Motor neuron (in vitro differentiated cells): Measurements from ENCODE around the gene HLA-E. TPM values are rescaled to one million over a fixed set of nuclear protein-coding genes. Genes with fewer than 3 reads are reported as not detected.
"Not testable (repeated sequence)": the region's sequence is repeated elsewhere in the genome, so short reads cannot be mapped to it uniquely, and the experiment has no call there.

Experiments
- ATAC-seq, 8 experiments: fragments of 200-7000 bp; cut with Tn5 transposase; replicated peaks in 6 of 8; 2 replicates each; pipeline ENCODE4 v1.8.0; 2021; ENCODE audit warnings: mild to moderate bottlenecking in 8 of 8, moderate library complexity in 8 of 8
- H3K27ac ChIP-seq, 2 donors: fragments of 250-450 bp; sonication (Bioruptor Pico); 2 replicates each; pipeline ENCODE4 v1.9.0; 2021; ENCODE audit warnings: antibody characterized with exemption in 2 of 2, mild to moderate bottlenecking in 2 of 2, moderate library complexity in 1 of 2
- H3K4me1 ChIP-seq, 2 donors: fragments of 250-450 bp; sonication (Bioruptor Pico); replicated peaks in 1 of 2; 2 replicates each; pipeline ENCODE4 v1.6.1; 2021; ENCODE audit warnings: antibody characterized with exemption in 2 of 2, mild to moderate bottlenecking in 2 of 2, moderate library complexity in 1 of 2
- H3K4me3 ChIP-seq, 5 donors: fragments of 250-450 bp; sonication (Bioruptor Pico); 2 replicates each; pipeline ENCODE4 v1.9.0; 2021; ENCODE audit warnings: antibody characterized with exemption in 5 of 5, mild to moderate bottlenecking in 5 of 5, moderate library complexity in 4 of 5
- WGBS, 10 experiments: fragments of 450-650 bp; shearing (Covaris generic); methylation state at CpG; one replicate each; pipeline ENCODE4 v1.0.0; 2022; 5-methylcytosine and 5-hydroxymethylcytosine counted together
- in situ Hi-C, 9 experiments: fragments of 400-800 bp; cut with MboI; loops; one replicate each; pipeline ENCODE4 v1.15.0; 2021; ENCODE audit warnings: low sequenced_read_pairs in 9 of 9, low pct_unique_long_range_greater_than_20kb in 2 of 9; ENCODE audit not compliant: unreplicated experiment in 9 of 9
- total RNA-seq, 8 experiments: library from RNA; unstranded; fragments of 300-600 nt; gene quantifications; 2 replicates each; pipeline versions ENCODE4 v1.2.3 to v1.2.4, GENCODE V29; 2022

HLA-E gene
- total RNA-seq, 8 experiments from 2014 or later: 1.5 to 221 (median 44.6) TPM

- H3K4me1 ChIP-seq, H3K27ac ChIP-seq, ATAC-seq, in situ Hi-C loops, H3K4me3 ChIP-seq: not testable (repeated sequence)
- 80 to 90% (median 83%) methylated on average over 1 to 2 of the region's 21 CpGs; no CpG with 5 or more reads in 7 of the 10 experiments for WGBS, 10 experiments
Measured at GRCh38 chr6:30517767-30518504, 28.6 kb downstream of the HLA-E start.

DNA sequence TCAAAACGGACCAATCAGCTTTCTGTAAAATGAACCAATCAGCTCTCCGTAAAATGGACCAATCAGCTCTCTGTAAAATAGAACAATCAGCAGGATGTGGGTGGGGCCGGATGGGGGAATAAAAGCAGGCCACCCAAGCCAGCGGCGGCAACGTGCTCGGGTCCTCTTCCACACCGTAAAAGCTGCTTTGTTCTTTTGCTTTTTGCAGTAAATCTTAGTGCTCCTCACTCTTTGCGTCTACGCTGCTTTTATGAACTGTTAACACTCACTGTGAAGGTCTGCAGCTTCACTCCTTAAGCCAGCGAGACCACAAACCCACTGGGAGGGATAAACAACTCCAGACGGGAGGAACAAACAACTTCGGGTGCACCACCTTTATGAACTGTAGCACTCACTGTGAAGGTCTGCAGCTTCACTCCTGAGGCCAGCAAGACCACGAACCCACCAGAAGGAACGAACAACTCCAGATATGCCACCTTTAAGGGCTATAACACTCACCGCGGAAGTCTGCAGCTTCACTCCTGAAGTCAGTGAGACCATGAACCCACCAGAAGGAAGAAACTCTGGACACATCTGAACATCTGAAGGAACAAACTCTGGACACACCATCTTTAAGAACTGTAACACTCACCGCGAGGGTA lies 29.3 kb downstream of the HLA-E start:
- ATAC-seq, H3K4me1 ChIP-seq, H3K27ac ChIP-seq, in situ Hi-C loops, H3K4me3 ChIP-seq: not testable (repeated sequence)
- WGBS, 10 experiments: 65 to 100% (median 81%) methylated on average over 1 to 13 of the region's 19 CpGs; no CpG with 5 or more reads in 2 of the 10 experiments

GRCh38 chr6:30520522-30520921 lies 31.2 kb downstream of the HLA-E start:
- in situ Hi-C loops: no loop called here
- WGBS, 10 experiments: 56 to 100% (median 74%) methylated on average over 1 to 6 of the region's 6 CpGs; no CpG with 5 or more reads in 3 of the 10 experiments
- no peak for ATAC-seq
- H3K4me3 ChIP-seq: no peak overlapping the region
- H3K4me1 ChIP-seq: no peaks in the 10 kb centered on the region
- no peak overlapping the region for H3K27ac ChIP-seq

DNA sequence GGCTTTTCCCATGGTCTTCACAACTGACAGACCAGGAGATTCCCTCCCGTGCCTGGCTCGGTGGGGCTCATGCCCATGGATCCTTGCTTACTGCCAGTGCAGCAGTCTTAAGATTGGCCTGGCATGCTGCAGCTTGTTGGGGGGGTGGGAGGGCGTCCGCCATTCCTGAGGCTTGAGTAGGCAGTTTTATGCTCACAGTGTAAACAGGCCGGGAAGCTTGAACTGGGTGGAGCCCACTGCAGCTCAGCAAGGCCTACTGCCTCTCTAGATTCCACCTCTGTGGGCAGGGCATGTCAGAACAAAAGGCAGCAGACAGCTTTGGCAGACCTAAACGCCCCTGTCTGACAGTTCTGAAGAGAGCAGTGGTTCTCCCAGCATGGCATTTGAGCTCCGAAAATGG lies 31.8 kb downstream of the HLA-E start:
- H3K4me1 ChIP-seq, H3K27ac ChIP-seq, in situ Hi-C loops, H3K4me3 ChIP-seq: not testable (repeated sequence)
- ATAC-seq: peak in 1 of 8 experiments; percentile 43
- WGBS, 10 experiments: 60 to 100% methylated on average over 1 of the region's 7 CpGs; no CpG with 5 or more reads in 8 of the 10 experiments

GRCh38 chr6:30521952-30522351 lies 32.6 kb downstream of the HLA-E start:
- in situ Hi-C loops, H3K27ac ChIP-seq, H3K4me3 ChIP-seq, H3K4me1 ChIP-seq, ATAC-seq: not testable (repeated sequence)
- 24 to 75% (median 67%) methylated on average over 2 to 5 of the region's 5 CpGs for WGBS, 10 experiments

DNA sequence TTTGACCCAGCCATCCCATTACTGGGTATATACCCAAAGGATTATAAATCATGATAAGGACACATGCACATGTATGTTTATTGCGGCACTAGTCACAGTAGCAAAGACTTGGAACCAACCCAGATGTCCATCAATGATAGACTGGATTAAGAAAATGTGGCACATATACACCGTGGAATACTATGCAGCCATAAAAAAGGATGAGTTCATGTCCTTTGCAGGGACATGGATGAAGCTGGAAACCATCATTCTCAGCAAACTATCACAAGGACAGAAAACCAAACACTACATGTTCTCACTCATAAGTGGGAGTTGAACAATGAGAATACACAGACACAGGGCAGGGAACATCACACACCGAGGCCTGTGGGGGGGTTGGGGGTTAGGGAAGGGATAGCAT lies 37.1 kb downstream of the HLA-E start:
- in situ Hi-C loops: loop anchor here in 1 of 9 experiments (25.0 kb wide), 1 partner anchor 561 kb away; no protein-coding TSS in a partner anchor
- H3K27ac ChIP-seq, H3K4me1 ChIP-seq, H3K4me3 ChIP-seq, ATAC-seq: not testable (repeated sequence)
- WGBS, 10 experiments: 80 to 100% methylated on average over 1 of the region's 3 CpGs; no CpG with 5 or more reads in 8 of the 10 experiments

DNA sequence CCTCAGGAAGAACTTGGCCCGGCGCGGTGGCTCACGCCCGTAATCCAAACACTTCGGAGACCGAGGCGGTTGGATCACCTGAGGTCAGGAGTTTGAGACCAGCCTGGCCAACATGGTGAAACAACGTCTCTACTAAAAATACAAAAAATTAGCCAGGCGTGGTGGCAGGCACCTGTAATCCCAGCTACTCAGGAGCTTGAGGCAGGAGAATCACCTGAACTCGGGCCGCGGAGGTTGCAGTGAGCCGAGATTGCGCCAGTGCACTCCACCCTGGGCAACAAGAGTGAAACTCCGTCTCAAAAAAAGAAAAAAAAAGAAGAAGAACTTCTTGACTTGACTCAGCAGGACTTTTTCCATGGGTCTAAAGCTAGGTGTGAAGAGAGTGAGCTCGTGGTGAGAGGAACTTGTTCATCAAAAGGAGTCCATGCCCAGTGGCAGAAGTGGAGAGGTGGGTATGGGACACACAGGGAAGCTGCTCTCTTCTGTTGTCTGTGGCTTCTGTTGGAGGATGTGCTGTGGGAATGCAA lies 40.1 kb downstream of the HLA-E start:
- 0 to 98% (median 79%) methylated on average over 1 to 14 of the region's 17 CpGs; no CpG with 5 or more reads in 2 of the 10 experiments for WGBS, 10 experiments
- ATAC-seq: not testable (repeated sequence)

DNA sequence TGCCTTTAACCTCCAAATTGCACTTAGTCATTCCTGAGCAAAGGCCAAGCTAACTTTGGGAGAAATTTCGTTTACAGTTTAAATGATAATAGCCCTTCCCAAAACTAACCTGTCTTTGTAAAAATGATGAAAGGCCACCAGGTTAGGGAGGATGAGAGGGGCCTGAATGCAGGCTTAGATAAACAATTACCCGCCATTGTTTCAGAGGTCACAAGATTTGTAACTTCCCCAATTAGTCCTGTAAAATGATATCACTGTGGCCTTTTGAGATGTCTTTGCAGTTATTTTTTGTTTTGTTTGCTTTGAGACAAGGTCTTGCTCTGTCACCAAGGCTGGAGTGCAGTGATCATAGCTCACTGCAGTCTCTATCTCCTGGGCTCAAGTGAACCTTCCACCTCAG lies 40.7 kb downstream of the HLA-E start:
- WGBS, 10 experiments: 40 to 77% (median 59%) methylated on average over 1 to 2 of the region's 2 CpGs

More for the DNA sequence above, 40.1 kb downstream of the HLA-E start:
- not testable (repeated sequence) for H3K4me3 ChIP-seq, H3K4me1 ChIP-seq, H3K27ac ChIP-seq
- in situ Hi-C loops: loop anchor here in 1 of 9 experiments (25.0 kb wide), 1 partner anchor 558 kb away; no protein-coding TSS in a partner anchor

DNA sequence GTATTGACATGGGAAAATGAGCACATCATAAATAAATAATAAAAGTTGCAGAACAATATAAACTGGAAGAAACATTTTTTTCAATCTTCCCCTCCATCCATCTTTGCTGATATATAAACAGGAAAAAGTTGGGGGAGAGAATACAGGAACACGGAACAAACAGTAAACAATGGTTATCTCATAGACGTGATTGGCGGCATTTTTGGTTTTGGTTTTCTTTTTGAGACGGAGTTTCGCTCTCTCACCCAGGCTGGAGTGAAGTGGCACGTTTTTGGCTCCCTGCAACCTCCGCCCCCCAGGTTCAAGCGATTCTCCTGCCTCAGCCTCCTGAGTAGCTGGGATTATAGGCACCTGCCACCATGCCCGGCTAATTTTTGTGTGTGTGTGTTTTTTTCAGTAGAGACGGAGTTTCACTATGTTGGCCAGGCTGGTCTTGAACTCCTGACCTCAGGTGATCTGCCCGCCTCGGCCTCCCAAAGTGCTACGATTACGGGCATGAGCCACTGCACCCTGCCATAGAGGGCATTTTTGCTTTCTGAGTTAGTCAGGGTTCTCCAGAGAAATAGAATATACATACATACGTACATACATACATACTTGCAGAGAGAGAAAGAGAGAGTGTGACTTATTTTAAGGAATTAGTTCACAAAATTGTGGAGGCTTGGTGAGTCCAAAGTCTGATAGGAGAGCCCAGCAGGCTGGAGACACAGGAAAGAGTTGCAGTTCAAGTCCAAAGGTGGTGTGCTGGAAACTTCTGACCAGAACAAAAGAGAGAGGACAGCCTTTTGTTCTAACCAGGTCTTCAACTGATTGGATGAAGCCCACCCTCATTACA lies 44.4 kb downstream of the HLA-E start:
- no peaks in the 10 kb centered on the region for H3K4me1 ChIP-seq
- no peak overlapping the region for H3K4me3 ChIP-seq
- in situ Hi-C loops: loop anchor here in 3 of 9 experiments (10.0 to 25.0 kb wide), 2 partner anchors 49 to 554 kb away; partner anchors contain the start of gene HLA-E (in 2 of the 3)
- 63 to 100% (median 82%) methylated on average over 1 to 12 of the region's 15 CpGs for WGBS, 10 experiments
- H3K27ac ChIP-seq: no peak overlapping the region
- ATAC-seq: no peak

More for the DNA sequence above, 40.7 kb downstream of the HLA-E start:
- in situ Hi-C loops: loop anchor here in 3 of 9 experiments (10.0 to 25.0 kb wide), 2 partner anchors 45 to 557 kb away; partner anchors contain the start of gene HLA-E (in 2 of the 3)
- Histone ChIP-seq H3K4me3 (no peak overlapping the region), H3K27ac (no peak overlapping the region), H3K4me1 (no peaks in the 10 kb centered on the region)
- ATAC-seq: no peak

DNA sequence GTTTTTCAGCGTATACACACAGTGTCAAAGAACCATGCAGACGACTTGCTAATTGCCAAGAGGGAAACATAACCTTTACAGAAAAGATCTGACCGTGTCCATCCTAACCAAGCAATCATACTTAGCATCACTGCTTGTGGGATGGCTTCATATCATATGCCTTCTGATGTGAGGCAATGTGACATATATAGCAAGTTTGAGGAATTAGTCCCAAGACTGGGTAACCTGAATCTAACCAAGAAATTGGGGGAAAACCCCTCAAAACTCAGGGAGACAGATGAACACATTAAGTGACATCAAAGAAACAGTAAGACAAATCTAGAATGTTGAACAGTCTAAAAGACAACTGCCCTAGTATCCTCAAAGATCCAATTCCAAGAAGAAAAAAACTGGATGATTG lies 48.6 kb downstream of the HLA-E start:
- ATAC-seq: no peak
- H3K4me3 ChIP-seq: no peak overlapping the region
- WGBS, 10 experiments: 29 to 83% (median 62%) methylated on average over 1 to 3 of the region's 3 CpGs; no CpG with 5 or more reads in 4 of the 10 experiments
- in situ Hi-C loops: loop anchor here in 3 of 9 experiments (10.0 to 25.0 kb wide), 2 partner anchors 53 to 549 kb away; partner anchors contain the start of gene HLA-E (in 2 of the 3)
- H3K27ac ChIP-seq: no peak overlapping the region
- H3K4me1 ChIP-seq: peaks cover 0 to 3% of the 10 kb centered on the region in 2 donors

DNA sequence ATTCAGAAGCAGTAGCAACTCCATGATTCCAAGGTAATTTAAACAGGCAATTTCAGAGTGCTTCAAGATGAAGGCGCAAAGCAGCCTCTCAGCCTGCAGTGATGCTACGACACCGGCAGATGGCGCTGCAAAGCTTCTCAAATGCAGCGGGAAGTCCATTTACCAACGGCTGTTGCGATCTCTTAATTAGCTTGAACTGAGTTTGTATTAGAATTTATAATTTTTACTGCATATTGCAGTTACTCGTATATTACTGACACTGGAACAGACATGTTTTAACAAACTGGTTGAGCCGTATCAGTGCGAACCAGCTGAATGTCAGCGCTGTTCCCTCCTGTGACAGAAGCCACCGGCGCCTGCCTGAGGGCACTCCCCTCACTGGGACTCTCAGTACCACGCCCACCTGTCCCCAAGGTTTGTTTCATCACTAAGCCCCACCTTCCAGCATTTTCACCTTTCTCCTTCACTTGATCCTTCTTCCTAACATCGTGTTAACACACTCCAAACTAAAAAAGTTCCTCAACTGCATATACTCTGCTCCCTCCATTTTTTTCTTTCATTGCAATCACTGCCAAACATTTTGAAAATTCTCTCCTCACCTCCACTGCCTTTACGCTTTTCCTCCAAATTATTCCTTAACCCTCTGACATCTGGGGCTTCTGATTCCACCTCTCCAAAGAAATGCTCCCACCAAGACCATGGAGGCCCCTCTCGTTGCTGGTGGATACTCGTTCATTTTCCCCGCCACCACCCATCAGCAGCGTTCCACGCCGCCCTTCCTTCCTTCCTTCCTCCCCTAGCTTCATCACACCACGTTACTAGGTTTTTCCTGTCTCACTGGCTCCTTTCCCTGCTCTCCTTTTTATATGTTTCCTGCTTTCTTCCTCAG lies 52.5 kb downstream of the HLA-E start:
- Histone ChIP-seq H3K27ac (no peak overlapping the region), H3K4me3 (peak overlapping the region; percentile 17 to 28 (median 21)), H3K4me1 (peaks cover 0 to 3% of the 10 kb centered on the region in 2 donors)
- ATAC-seq: peak; percentile 71 to 81 (median 76)
- in situ Hi-C loops: loop anchor here in 2 of 9 experiments (10.0 to 25.0 kb wide), 2 partner anchors 57 to 546 kb away; partner anchors contain the start of gene HLA-E (in 1 of the 2)
- WGBS, 10 experiments: 19 to 52% (median 28%) methylated on average over 1 to 20 of the region's 23 CpGs
